T-helper 22 cell (primary cell): ENCODE measurements around the gene OR2A14.
"Not testable (repeated sequence)": the region's sequence is repeated elsewhere in the genome, so short reads cannot be mapped to it uniquely, and the experiment has no call there.

ENCODE experiments used
- DNase-seq: peaks from one replicate; pipeline ENCODE4 v3.0.0-alpha.2; 2020; ENCODE audit warnings: low read depth

OR2A14 gene

DNA sequence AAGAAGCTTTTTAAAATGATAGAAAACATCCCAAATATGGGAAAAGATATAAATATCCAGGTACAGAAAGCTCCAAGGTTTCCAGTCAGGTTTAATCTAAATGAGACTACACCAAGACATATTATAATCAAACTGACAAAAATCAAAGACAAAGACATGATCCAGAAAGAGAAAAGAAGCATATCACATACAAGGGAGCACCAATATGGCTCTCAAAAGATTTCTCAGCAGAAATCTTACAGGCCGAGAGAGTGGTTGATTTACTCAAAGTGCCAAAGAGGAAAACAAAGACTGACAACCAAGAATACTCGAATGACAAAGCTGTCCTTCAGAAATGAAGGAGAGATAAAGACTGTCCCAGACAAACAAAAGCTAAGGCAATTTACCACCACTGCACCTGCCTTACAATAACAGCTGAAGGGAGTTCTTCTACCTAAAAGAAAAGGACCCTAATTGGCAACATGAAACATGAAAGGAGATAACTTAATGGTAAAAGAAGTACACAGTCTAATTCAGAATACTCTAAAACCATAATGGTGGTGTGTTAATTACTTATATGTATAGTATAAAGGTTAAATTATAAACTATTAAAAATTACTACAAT, 25.4 kb downstream of the OR2A14 start:
- no peak for DNase-seq

DNA sequence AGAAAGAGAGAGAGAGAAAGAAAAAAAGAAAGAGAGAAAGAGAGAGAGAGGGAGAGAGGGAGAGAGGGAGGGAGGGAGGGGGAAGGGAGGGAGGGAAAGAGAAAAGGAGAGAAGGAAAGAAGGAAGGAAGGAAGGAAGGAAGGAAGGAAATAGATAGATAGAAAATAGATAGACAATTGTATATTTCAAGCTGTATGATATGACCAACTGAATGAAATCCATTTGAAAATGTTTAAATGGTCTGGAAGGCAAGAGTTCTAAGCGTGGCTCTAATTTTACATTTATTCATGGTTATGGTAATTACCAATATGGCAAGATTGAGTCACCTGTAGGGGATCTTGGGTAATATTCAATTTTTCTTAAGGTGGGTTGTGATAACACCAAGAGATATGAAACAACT, 35.9 kb downstream of the OR2A14 start:
- DNase-seq, result no peak

GRCh38 chr7:144164784-144165183, 41.8 kb downstream of the OR2A14 start:
- no peak for DNase-seq

- not testable (repeated sequence) for DNase-seq
These were observed 48.8 kb downstream of the OR2A14 start for GRCh38 chr7:144171594-144172350.

DNA sequence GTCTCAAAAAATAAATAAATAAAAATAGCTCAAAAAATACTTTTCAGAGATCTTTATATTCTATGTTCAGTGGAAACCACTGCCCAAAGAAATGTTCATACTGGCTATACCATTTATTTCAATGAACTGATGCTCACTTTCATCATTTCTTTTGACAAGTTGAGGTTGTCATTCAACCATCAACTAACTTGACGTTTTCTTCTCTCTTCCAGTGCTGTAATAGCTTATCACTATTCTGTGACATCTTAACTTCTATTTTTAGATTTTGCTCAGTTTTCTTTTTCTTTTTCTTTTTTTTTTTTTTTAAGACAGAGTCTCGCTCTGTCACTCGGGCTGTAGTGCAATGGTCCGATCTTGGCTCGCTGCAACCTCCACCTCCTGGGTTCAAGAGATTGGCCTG, 51.6 kb downstream of the OR2A14 start:
- DNase-seq, result no peak

DNA sequence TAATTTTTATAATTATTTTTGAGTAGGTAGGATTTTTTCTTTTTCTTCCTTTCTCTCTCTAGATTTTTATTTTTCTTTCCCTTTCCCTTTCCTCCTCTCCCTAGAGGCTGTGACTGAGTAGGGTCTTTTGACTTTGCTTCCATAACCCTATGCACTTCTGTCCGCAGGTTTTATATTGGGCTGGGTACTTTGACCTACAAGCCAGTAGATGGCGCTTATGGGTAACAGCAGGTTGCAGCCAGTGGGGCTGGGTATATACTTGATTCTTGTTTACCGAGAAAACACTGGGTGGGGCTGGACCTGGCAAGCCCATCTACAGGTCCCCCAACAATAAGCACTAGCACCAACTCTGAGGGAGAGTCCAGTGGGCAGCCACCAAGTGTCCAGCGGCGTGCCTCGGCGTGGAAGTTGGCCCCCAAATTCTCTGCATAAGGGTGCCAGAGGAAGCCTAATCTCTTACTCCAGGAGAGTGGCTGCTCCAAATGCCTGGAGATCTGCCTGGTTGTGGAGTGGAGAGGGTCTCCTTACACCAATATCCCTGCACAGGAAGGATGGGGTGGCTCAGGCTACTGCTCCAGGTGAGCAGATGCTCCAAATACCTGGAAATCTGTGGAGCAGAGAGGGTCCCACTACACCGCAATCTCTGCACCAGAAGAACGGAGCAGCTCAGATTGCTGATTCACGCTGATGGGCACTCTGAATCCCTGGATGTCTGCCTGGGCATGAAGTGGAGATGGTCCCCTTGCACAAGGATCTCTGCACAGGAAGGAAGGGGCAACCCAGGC, 55.6 kb downstream of the OR2A14 start:
- DNase-seq, result not testable (repeated sequence)

GRCh38 chr7:144179165-144179479, 56.1 kb downstream of the OR2A14 start:
- DNase-seq, result not testable (repeated sequence)
